Neutrophil (primary cell): Measurements from ENCODE around the gene CNTNAP2.

Experiments used
- H3K27ac ChIP-seq: fragments of 200-600 bp; sonication (generic); 2 replicates; pipeline ENCODE4 v1.5.1; 2016; ENCODE audit warnings: mild to moderate bottlenecking, moderate library complexity
- H3K27me3 ChIP-seq: fragments of 200-600 bp; sonication (generic); 2 replicates; pipeline ENCODE4 v1.6.0; 2016; ENCODE audit warnings: mild to moderate bottlenecking
- H3K36me3 ChIP-seq: fragments of 200-600 bp; sonication (generic); 2 replicates; pipeline ENCODE4 v1.5.1; 2017
- H3K4me1 ChIP-seq, 2 experiments: fragments of 200-600 bp in 1 of 2; sonication (generic) in 1 of 2; 1 replicate in 1 of 2; 2 replicates in 1 of 2; pipeline versions ENCODE4 v1.5.1 to v1.6.1; 2013 to 2016; ENCODE audit warnings: low read depth in 1 of 2, low read length in 1 of 2, mild to moderate bottlenecking in 1 of 2, moderate library complexity in 1 of 2; ENCODE audit not compliant: control insufficient read depth in 1 of 2, insufficient read depth in 1 of 2
- H3K4me3 ChIP-seq, 2 experiments: fragments of 200-600 bp in 1 of 2; sonication (generic) in 1 of 2; 1 replicate in 1 of 2; 2 replicates in 1 of 2; pipeline ENCODE4 v1.5.1; 2013 to 2016; ENCODE audit warnings: low read depth in 1 of 2, low read length in 1 of 2, mild to moderate bottlenecking in 1 of 2, moderate library complexity in 1 of 2
- H3K9me3 ChIP-seq: fragments of 200-600 bp; sonication (generic); 2 replicates; pipeline ENCODE4 v1.5.1; 2016
- CTCF ChIP-seq: fragments of 200-600 bp; sonication (generic); IDR thresholded peaks from 2 replicates; pipeline ENCODE4 v1.5.1; 2016; ENCODE audit warnings: antibody characterized with exemption

The CNTNAP2 gene

GRCh38 chr7:147311336-147311735, 1194.7 kb downstream of the CNTNAP2 start:
- no peaks in the 10 kb centered on the region for H3K9me3 ChIP-seq
- TF ChIP-seq CTCF = no peak

GRCh38 chr7:147321504-147321903, 1204.9 kb downstream of the CNTNAP2 start:
- no peak for TF ChIP-seq CTCF

More at GRCh38 chr7:147311336-147311735, 1194.7 kb downstream of the CNTNAP2 start:
- no peaks in the 10 kb centered on the region for H3K36me3 ChIP-seq
- no peak overlapping the region for H3K4me3 ChIP-seq
- no peak overlapping the region for H3K27ac ChIP-seq
- H3K4me1 ChIP-seq = no peaks in the 10 kb centered on the region
- H3K27me3 ChIP-seq = no peaks in the 10 kb centered on the region

GRCh38 chr7:147332988-147333387, 1216.4 kb downstream of the CNTNAP2 start:
- Histone ChIP-seq H3K36me3 (no peaks in the 10 kb centered on the region), H3K27ac (no peak overlapping the region), H3K27me3 (no peaks in the 10 kb centered on the region), H3K9me3 (no peaks in the 10 kb centered on the region), H3K4me3 (no peak overlapping the region), H3K4me1 (no peaks in the 10 kb centered on the region)
- TF ChIP-seq CTCF = no peak

More at GRCh38 chr7:147321504-147321903, 1204.9 kb downstream of the CNTNAP2 start:
- Histone ChIP-seq H3K27ac (no peak overlapping the region), H3K4me3 (no peak overlapping the region), H3K27me3 (no peaks in the 10 kb centered on the region), H3K36me3 (no peaks in the 10 kb centered on the region), H3K4me1 (no peaks in the 10 kb centered on the region), H3K9me3 (no peaks in the 10 kb centered on the region)

- Histone ChIP-seq H3K27me3 (no peaks in the 10 kb centered on the region), H3K36me3 (no peaks in the 10 kb centered on the region), H3K4me1 (no peaks in the 10 kb centered on the region), H3K9me3 (no peaks in the 10 kb centered on the region), H3K4me3 (no peak overlapping the region), H3K27ac (no peak overlapping the region)
- no peak for TF ChIP-seq CTCF
Observed at GRCh38 chr7:147363101-147363500, 1246.5 kb downstream of the CNTNAP2 start.

GRCh38 chr7:147376192-147376591, 1259.6 kb downstream of the CNTNAP2 start:
- no peak for TF ChIP-seq CTCF
- H3K27me3 ChIP-seq = no peaks in the 10 kb centered on the region
- no peak overlapping the region for H3K4me3 ChIP-seq
- H3K9me3 ChIP-seq = no peaks in the 10 kb centered on the region
- H3K4me1 ChIP-seq = no peaks in the 10 kb centered on the region
- no peak overlapping the region for H3K27ac ChIP-seq
- H3K36me3 ChIP-seq = no peaks in the 10 kb centered on the region

- Histone ChIP-seq H3K36me3 (no peaks in the 10 kb centered on the region), H3K27ac (no peak overlapping the region), H3K27me3 (no peaks in the 10 kb centered on the region), H3K9me3 (no peaks in the 10 kb centered on the region), H3K4me1 (no peaks in the 10 kb centered on the region), H3K4me3 (no peak overlapping the region)
- no peak for TF ChIP-seq CTCF
Observed at GRCh38 chr7:147380926-147381325, 1264.3 kb downstream of the CNTNAP2 start.
